GM15510 (cell line): ENCODE measurements around the gene NARS2.

Experiments
- POLR2A ChIP-seq: IDR thresholded peaks from 3 replicates; pipeline ENCODE4 v1.6.1; 2011; ENCODE audit warnings: borderline replicate concordance; ENCODE audit not compliant: insufficient read length; ENCODE audit errors: extremely low read depth

NARS2 gene

DNA sequence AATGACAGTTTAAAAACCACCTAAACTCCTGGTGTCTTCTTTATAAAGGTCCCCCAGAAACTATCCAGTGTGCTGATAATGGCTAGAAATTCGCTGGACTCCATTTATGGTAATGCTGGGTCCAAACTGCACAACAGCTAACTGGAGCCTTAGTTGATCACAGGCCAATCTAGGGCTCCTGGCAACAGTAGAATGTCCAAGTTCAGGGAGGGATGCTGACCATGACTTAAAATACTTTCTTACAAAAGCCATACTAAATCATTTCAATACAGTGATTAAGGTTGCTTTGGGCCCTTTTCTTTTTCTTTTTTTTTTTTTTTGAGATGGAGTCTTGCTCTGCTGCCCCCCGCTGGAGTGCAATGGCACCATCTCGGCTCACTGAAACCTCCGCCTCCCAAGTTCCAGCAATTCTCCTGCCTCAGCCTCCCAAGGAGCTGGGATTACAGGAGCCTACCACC is 142.6 kb downstream of the NARS2 start:
- TF ChIP-seq POLR2A = no peak

- no peak for TF ChIP-seq POLR2A
Measured at GRCh38 chr11:78429660-78430059, 145.0 kb downstream of the NARS2 start.

GRCh38 chr11:78429209-78429608 is 145.5 kb downstream of the NARS2 start:
- no peak for TF ChIP-seq POLR2A

DNA sequence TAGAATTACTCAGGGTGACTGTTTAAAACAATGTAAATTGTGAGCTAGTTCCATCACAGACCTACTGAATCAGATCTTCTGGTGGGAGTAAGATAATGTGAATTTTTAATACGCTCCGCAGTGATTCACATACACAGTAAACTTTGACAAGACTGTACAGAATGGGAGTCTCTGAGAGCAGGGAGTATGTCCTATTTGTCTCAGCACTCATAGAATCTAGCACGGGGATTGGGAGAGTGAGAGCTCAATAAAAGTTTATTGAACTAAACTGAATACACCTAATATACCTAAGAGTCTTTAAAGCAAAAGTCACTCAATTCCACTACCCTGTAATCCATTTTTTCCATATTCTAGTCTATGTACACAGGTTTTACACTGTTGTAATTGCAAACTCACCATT is 145.9 kb downstream of the NARS2 start:
- no peak for TF ChIP-seq POLR2A

DNA sequence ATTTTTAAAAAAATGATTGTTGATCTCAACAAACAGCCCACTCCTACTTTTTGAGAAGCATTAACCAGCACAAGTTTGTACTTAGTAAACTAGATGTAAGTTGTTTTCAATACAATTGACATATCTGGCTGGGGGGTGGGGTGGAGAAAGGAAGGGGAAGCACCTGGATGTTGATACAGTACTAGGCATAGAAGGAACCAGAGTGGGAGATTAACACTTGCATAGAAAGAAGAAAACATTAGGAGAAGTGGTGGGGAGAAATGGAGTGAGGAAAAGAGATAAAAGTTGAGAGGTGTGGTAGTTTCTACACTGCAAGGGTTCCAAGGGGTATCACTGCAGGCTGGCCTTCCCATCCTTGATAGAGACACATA is 146.4 kb downstream of the NARS2 start:
- no peak for TF ChIP-seq POLR2A

- TF ChIP-seq POLR2A = no peak
Measured at GRCh38 chr11:78427615-78428265, 146.9 kb downstream of the NARS2 start.

GRCh38 chr11:78426845-78427244 is 147.8 kb downstream of the NARS2 start:
- TF ChIP-seq POLR2A = no peak

- TF ChIP-seq POLR2A = no peak
Measured at GRCh38 chr11:78425399-78426070, 149.1 kb downstream of the NARS2 start.

GRCh38 chr11:78424334-78425270 is 150.1 kb downstream of the NARS2 start:
- TF ChIP-seq POLR2A = no peak

GRCh38 chr11:78423241-78423640 is 151.4 kb downstream of the NARS2 start:
- TF ChIP-seq POLR2A = no peak

DNA sequence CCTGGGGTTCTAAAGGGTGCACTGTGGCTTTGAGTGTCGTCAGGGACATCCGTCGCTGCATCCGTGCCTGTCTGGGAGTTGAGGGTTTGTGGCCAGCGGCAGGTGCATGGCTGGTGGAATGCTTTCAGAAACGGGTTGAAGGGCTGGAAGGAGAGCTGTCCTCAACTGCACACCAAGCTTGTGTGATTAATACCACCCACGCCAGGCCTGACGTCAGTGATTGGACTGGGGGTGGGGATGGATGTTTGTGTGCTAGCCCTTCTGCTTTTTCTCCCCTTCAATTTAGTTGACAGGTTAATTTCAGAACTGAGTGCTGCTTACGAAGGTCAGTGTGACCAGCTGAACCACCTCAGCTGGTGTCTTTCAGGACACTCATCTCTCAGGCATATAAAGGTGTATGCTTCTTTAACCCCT is 153.9 kb downstream of the NARS2 start:
- TF ChIP-seq POLR2A = no peak

DNA sequence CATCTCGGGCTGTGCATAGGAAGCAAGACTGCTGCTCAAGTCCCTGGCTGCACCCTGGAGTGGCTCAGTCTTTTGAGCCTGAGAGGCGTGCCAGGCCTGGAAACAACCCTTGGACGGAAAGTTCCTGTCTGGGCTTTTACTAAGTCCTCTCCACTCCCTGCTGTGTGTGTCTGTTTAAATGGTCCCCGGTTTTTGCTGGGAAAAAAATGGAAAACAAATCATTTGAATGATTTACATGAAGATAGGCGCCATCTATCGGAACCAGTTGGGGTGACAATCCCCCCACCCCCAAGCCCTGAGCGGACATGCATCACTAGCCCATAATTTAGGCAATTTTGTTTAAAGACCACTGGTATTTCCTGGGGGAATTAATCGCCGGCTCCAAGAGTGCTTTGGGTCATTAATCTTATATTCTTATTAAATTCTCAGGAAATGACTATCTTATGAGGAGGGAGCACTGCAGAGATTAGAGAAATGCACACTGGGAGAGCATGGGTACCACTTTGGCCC is 154.4 kb downstream of the NARS2 start:
- TF ChIP-seq POLR2A = no peak

DNA sequence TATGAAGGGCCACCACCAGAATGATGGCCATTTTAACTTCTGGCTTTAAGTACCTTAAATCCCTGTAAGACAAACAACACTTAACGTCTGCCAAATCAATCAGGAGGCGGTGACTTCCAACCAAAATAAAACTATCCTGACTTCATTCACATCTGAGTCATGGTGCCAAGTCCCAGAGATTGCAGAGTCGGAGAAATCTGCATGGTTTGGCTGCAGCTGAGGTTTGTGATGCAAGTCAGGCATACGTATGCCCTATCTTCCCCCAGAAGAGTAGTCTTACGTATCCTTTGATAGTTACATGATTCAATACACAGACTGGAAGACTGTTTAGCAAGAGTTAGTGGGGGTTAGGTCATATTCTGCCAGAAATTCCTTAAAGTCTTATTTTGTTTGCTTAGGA is 155.3 kb downstream of the NARS2 start:
- TF ChIP-seq POLR2A = no peak

DNA sequence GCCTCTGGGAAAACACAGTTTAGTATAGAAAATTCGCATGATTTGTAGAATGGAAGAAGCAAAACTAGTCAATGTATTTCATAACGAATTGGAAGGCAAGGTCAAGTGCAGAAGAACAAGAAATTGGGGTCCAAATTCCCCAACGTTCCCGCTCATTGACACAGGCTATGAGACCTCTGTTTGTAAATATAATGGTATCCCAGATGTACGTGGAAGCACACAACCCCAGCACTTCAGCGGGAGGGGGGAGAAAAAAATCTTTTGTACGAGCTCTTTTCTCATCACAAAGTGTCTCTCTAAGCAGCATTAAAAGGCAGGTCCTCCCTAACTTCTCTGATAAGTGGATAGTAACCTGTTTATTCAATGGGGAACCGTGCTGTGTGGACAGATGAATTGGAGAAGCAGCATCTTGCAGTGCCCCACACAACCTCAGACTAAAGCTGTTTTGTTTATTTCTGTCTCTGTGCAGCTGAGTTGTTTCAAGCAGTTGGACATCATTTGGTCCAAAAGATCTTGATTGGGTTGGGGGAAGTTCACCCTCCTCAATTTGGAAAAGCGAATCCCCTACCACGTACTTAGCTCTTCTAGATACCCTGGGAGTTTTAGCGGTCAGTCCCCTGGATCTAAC is 156.0 kb downstream of the NARS2 start:
- no peak for TF ChIP-seq POLR2A

DNA sequence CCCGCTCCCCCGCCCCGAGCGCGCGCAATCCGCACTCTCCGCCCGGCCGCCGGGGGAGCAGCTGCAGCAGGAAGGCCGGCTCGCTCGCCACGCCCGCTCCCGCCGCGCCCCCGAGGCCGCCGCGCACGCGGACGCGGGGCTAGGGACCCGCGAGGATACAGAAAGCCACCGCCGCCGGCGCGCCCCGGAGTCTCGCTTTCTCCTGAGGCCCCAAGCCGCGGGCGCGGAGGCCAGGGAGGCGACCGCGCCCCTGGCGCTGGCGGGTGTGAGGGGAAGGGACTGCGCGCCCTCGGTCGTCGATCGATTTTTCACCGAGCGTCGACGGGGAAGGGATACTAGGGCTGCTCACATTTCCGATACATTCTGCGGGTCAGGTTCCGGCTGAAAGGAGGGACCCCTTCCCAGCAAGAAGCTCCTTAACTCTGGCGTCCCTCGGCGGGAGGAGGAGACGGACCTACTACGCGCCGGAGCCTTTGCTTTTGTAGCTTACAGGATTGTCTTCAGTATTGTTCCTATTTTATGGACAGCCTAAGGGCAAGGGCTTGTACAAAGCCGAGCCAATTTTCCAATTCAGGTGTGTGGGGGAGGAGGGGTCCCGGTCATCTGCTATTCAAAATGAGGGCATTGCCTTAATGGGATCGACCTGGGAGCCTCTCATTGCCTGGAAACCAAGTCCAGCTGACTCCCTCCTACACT is 156.6 kb downstream of the NARS2 start:
- peak; percentile 55 for TF ChIP-seq POLR2A
